Activated naive CD8-positive, alpha-beta T cell treated with anti-CD3 and anti-CD28 coated beads, Interleukin-2, amount 50 U/mL, for 24 hours (primary cell): ENCODE data around the gene SETD7.

Experiments used
- ATAC-seq: fragments of 150-1000 bp; cut with Tn5 transposase; one replicate; pipeline ENCODE4 v1.10.0; 2021
- DNase-seq: peaks from one replicate; pipeline ENCODE4 v3.0.0; 2021
- H3K27ac Mint-ChIP-seq: one replicate; pipeline ENCODE4 v1.8.0; 2021; ENCODE audit warnings: mild to moderate bottlenecking, mixed read lengths
- H3K27me3 Mint-ChIP-seq: one replicate; pipeline ENCODE4 v1.8.0; 2021; ENCODE audit warnings: mixed read lengths
- H3K36me3 Mint-ChIP-seq: one replicate; pipeline ENCODE4 v1.8.0; 2021; ENCODE audit warnings: low read depth, mixed read lengths
- H3K4me1 Mint-ChIP-seq: one replicate; pipeline ENCODE4 v1.8.0; 2021; ENCODE audit warnings: mixed read lengths
- H3K4me3 Mint-ChIP-seq: one replicate; pipeline ENCODE4 v1.8.0; 2021; ENCODE audit warnings: mild to moderate bottlenecking, moderate library complexity, mixed read lengths
- H3K9me3 Mint-ChIP-seq: one replicate; pipeline ENCODE4 v1.8.0; 2021; ENCODE audit warnings: mixed read lengths

SETD7 gene

DNA sequence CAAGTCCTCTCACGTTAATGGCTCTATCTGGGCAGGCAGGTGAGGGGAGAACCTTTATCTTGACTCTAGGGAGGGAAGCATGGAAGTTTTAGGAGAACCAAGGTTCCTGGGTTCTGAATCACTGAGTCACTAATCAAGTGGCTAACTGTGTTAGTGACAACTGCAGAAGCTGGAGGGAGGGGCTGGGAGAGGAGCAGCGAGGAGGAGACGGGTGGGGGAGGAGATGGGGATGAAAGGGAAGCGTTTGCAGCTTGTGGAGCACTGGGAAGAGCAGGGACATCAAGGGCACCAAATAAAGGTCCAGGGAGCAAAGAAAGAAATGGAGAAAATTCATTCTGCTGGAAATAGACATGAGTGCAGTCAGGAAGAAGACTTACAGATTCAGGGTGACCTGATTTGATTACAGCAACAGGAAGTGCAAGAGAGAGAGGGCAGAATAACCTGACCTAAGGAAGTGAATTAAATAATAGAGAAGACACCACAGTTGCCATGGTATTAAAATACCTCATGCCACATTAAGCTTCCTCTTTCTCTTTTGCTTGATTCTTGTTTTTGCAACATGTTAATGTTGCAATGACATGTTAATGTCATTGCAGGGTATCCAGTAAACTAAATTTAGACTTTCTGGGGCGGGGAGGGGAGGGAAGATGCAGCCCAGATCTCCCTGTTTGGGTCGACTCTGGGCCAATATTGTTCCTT is 4.5 kb upstream of the SETD7 start:
- Mint-ChIP-seq H3K27ac (no peak overlapping the region), H3K9me3 (no peaks in the 10 kb centered on the region), H3K36me3 (no peaks in the 10 kb centered on the region), H3K27me3 (peaks cover 19% of the 10 kb centered on the region), H3K4me3 (no peak overlapping the region), H3K4me1 (peaks cover 26% of the 10 kb centered on the region)
- DNase-seq (no peak), ATAC-seq (no peak)

DNA sequence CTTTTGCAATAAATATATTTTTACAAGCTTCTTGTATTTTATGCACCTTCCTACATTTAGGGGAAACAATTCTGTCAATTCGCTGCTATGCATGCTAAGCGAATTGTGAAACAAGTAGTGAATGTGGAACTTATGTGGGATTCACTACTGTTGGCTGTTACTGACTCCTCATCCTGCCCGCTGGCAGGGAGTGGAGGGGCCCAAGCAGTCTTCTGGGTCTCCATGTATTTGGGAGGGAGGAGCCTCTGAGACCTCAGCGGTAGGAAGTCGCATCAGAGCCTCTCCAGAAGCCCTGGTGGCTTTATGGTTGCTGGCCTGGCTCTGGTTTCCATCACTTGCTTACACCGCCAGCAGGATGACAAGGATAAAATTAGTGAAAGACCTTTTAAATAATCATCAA is 3.7 kb upstream of the SETD7 start:
- peaks cover 21% of the 10 kb centered on the region for H3K27me3 Mint-ChIP-seq
- ATAC-seq (no peak), DNase-seq (no peak)
- H3K4me1 Mint-ChIP-seq, result peaks cover 31% of the 10 kb centered on the region
- H3K4me3 Mint-ChIP-seq, result no peak overlapping the region
- peaks cover under 1% of the 10 kb centered on the region for H3K36me3 Mint-ChIP-seq
- no peaks in the 10 kb centered on the region for H3K9me3 Mint-ChIP-seq
- H3K27ac Mint-ChIP-seq, result no peak overlapping the region

DNA sequence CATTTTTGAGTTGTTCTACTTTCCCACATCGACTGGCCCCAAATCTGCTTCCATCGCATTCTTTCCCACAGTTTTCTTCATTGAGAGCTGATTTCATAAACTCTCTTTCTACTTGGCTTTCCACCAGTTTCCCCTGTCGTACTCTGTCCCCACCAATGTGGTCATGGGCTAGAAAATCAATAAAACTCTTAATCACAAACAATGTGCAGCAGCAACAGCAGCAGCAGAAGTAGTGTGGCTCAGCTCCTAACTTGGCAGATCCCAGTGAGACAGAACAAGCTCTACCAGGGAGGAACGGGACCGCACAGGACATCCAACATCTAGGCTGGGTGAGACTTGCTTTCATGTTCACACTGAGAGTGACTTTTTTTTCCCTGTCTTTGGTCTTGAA is 3.1 kb upstream of the SETD7 start:
- H3K27ac Mint-ChIP-seq, result no peak overlapping the region
- ATAC-seq, result no peak
- peaks cover 37% of the 10 kb centered on the region for H3K4me1 Mint-ChIP-seq
- peaks cover 21% of the 10 kb centered on the region for H3K27me3 Mint-ChIP-seq
- peaks cover 3% of the 10 kb centered on the region for H3K36me3 Mint-ChIP-seq
- H3K9me3 Mint-ChIP-seq, result no peaks in the 10 kb centered on the region
- DNase-seq, result no peak
- no peak overlapping the region for H3K4me3 Mint-ChIP-seq

DNA sequence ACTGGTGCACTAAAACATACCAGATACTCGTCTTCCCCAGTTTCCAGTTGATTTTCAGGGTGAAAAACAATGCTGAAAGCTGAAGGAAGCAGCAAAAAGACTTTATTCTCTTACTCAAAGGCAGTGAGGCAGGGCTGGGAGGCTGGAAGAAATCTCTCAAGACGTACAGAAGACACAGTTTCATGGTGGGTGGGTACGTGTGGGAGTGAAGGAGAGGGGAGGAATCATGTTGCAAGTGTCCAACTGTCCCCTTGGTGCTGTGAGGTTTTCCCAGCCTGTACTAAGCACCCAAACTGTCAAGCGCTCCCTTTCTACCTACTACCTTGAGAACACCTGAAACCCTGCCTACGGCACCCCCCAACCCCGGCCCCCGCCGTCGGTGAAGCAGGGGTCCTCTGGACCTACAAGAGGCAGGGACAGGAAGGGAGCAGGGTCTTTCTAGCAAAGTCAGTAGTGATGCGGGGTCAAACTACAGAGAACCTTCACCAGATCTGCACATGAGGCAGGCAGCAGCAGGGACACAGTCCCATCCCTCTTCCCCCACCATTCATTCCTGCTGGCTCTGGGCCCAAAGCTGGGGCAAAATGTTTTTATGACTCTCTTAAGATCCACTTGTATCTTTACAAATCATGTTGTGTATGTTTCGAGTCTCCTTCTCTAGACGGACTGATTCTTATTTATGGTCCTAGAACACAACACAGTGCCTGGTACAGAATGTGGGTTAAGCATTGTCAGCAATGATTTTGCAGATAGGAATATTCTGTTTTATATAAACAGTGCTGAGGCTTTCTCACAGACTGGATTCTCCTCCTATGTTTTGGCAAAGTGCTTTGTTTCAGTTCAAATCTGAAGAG is 2.4 kb upstream of the SETD7 start:
- H3K4me3 Mint-ChIP-seq, result no peak overlapping the region

DNA sequence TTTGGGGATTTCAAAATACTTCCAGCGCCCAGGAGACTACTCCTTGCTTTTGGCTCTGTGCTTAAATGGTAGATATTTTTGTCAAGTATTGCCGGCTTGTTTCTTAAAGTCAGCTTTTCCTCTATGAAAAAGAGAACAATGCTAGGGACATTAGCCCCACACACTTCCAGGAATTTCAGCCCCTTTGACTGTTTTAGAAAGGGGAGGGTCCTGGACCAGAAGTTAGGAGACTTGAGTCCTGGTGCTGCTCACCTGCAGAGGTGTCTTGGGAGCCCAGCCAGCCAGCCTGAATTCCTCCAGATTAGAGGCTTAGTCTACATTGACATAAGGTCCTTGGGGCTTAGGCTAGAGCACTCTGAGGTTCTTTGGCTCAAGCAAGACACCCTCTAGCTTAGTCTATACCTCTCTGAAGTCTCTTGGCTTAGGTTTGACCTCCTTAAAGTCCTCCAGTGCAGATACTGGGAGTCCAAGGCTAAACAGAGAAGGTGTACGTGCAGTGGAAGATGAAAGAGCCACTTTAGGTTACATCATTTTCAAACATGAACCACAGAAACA is 1.6 kb upstream of the SETD7 start:
- Mint-ChIP-seq H3K27me3 (peaks cover 21% of the 10 kb centered on the region), H3K4me1 (peaks cover 41% of the 10 kb centered on the region), H3K27ac (peak overlapping the region; percentile 91), H3K36me3 (peaks cover 3% of the 10 kb centered on the region), H3K9me3 (no peaks in the 10 kb centered on the region), H3K4me3 (peak overlapping the region; percentile 89)
- no peak for DNase-seq
- ATAC-seq, result no peak

More for the DNA sequence above, 2.4 kb upstream of the SETD7 start:
- H3K4me1 Mint-ChIP-seq, result peaks cover 41% of the 10 kb centered on the region
- ATAC-seq (no peak), DNase-seq (no peak)
- H3K27ac Mint-ChIP-seq, result no peak overlapping the region
- peaks cover 21% of the 10 kb centered on the region for H3K27me3 Mint-ChIP-seq
- H3K36me3 Mint-ChIP-seq, result peaks cover 3% of the 10 kb centered on the region
- no peaks in the 10 kb centered on the region for H3K9me3 Mint-ChIP-seq

DNA sequence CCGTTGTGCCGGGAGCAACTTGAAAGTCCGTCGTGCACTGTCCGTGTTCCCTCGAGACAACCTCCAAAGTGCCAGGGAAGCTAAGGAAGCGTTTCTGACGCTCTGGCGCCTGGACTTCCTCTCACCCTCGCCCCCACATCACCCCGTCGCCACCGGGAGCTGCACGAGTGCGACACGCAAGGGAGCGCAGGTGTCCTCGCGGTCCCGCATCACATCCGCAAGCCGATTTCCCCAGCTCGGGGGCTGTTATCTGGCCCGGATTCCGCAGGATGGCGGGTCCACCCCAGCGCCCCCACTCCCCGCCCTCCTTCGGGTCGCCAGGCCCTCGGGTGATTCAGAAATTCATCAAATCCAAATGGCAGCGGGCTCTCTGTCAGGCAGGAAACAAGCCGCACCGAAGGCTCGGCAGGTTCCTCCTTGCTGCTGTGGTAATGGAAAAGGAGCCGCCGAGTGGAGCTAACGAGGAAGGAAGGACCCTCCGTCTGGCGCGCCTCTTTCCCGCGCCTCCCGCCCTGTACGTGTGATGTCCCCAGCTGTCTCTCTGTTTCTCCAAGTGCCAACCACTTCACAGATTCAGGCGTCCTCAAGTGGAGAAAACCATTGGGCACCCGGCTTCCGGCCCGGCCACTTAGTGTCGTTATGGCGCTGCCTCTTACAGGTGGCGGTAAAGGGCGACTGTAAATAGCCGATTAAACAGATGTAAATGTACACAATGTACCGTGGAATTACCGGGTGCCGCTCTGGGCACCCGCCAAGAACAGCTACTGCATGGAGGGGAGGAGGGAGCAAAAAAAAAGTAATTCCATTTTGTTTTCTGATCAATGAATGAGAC is 921 bp upstream of the SETD7 start:
- H3K4me1 Mint-ChIP-seq, result peaks cover 45% of the 10 kb centered on the region
- ATAC-seq (peak; percentile 22), DNase-seq (peak; percentile 63)
- peaks cover 3% of the 10 kb centered on the region for H3K36me3 Mint-ChIP-seq
- H3K4me3 Mint-ChIP-seq, result peak overlapping the region; percentile 89
- H3K27me3 Mint-ChIP-seq, result peaks cover 21% of the 10 kb centered on the region
- peak overlapping the region; percentile 91 for H3K27ac Mint-ChIP-seq
- no peaks in the 10 kb centered on the region for H3K9me3 Mint-ChIP-seq

DNA sequence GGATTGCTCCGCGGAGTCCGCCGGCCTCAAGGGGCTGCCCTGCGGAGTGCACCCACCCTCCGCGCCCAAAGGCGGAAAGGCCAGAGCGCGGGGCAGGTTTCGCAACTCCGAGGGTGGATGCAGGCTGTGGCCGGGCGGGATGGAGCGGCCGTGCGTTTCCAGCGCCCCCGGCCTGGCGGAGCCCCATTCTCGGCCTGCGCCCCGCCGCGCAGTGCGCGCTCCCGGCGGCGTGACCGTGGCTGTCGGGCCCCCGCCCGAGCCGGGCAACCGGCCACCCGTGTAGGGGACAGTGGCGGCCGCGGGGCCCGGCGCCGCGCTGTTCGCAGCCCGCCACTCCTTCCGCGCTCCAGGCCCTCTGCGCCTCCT is 331 bp downstream of the SETD7 start:
- H3K27me3 Mint-ChIP-seq, result peaks cover 21% of the 10 kb centered on the region
- H3K36me3 Mint-ChIP-seq, result peaks cover 3% of the 10 kb centered on the region
- H3K4me3 Mint-ChIP-seq, result peak overlapping the region; percentile 89
- DNase-seq (no peak), ATAC-seq (peak; percentile 7)
- peak overlapping the region; percentile 91 for H3K27ac Mint-ChIP-seq
- peaks cover 44% of the 10 kb centered on the region for H3K4me1 Mint-ChIP-seq
- H3K9me3 Mint-ChIP-seq, result no peaks in the 10 kb centered on the region

DNA sequence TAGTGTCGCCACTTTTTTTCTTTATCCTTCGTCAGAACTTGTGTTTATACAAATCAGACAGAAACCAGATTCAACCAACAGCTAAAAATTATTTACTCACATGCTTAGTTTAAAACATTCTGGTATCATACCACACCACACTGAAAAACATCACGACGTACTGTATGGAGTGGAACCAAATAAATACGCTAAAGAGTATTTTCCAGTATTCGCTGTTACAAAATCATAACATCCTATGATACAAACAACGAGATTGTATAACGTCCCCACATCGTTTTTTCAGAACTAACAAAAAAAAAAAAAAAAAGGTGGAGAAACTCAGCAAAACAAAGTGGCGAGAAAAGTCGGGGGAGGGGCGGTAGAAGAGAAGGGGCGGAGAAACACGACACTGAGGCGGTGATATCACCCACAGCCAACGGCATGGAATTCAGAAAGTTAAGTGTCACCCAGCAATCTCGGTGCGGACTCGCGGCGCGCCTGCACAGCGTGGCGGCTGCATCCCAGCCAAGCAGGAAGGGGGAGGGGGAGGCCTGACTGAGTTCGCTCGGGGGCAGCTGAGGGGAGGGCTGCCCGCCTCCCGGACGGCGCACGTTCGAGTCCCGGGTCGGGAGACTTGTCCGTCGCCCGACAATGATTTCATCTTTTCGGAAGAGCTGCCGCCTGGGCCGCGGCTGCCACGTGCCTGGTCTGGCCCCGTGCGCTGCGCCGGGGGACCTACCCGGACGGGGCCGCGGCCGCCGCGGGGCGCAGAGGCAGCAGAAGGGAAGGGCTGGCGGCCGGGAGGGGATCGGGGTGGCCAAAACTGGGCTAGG is 920 bp downstream of the SETD7 start:
- peak; percentile 68 for ATAC-seq
- peak; percentile 77 for DNase-seq
- Mint-ChIP-seq H3K9me3 (no peaks in the 10 kb centered on the region), H3K4me3 (peak overlapping the region; percentile 89), H3K27ac (peak overlapping the region; percentile 93), H3K4me1 (peaks cover 38% of the 10 kb centered on the region), H3K27me3 (peaks cover 21% of the 10 kb centered on the region), H3K36me3 (peaks cover 3% of the 10 kb centered on the region)

DNA sequence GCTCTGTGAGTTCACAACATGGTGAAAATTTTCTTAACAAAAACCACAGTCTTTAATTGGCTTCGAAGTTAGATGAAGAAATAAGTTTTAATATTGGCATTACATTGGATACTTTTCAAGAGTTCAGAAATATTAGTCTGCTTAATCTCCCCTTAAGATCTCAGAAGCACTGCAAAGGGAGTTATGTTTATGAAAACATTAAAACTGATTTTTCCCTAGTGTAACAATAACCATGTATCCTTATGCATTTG is 1.5 kb downstream of the SETD7 start:
- no peak for ATAC-seq
- Mint-ChIP-seq H3K36me3 (peaks cover 3% of the 10 kb centered on the region), H3K9me3 (no peaks in the 10 kb centered on the region), H3K27ac (peak overlapping the region; percentile 93), H3K4me1 (peaks cover 38% of the 10 kb centered on the region), H3K27me3 (peaks cover 21% of the 10 kb centered on the region), H3K4me3 (peak overlapping the region; percentile 89)
- DNase-seq, result no peak

DNA sequence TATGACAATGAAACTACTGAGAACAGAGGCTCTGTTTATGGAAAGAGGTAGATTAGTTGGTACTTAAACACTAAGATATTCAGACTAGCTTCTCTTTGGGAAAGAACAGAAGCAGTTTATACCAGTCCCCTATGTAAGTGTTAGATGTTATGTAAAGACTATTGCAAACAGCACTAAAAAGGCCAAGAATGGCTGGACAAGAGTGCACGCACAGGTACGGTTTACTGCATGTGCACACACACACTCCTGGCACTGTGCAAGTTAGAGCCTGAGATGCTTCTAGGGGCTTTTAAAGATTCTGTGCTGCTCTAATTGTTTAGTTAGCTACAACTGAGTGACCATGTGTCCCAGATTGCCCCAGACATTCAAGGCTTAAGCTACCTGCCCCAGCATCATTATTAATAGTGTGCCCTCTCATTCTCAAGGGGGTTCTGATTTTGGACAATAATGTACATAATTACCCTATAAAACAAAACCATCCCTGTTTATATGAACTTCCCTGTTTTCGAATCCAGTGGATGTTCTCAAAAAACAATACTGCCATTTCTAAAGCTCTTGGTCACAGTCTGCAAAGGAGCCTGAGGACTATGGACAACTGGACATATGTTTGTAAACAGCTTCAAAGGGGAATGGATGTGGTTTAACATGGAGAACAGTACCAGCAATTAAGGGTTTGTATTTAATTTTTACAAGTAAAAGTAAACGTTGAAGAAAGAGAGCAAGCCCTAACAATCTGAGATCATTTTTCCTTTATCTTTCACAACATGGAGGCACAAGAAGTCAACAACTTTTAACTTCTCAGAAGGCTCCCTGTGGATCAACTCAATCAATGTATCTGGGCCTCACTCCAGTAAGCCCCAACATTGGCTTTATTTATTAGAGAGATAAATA is 2.0 kb downstream of the SETD7 start:
- Mint-ChIP-seq H3K4me1 (peaks cover 38% of the 10 kb centered on the region), H3K27ac (no peak overlapping the region), H3K9me3 (no peaks in the 10 kb centered on the region), H3K4me3 (peak overlapping the region; percentile 89), H3K27me3 (peaks cover 21% of the 10 kb centered on the region), H3K36me3 (peaks cover 3% of the 10 kb centered on the region)
- ATAC-seq (no peak), DNase-seq (no peak)

DNA sequence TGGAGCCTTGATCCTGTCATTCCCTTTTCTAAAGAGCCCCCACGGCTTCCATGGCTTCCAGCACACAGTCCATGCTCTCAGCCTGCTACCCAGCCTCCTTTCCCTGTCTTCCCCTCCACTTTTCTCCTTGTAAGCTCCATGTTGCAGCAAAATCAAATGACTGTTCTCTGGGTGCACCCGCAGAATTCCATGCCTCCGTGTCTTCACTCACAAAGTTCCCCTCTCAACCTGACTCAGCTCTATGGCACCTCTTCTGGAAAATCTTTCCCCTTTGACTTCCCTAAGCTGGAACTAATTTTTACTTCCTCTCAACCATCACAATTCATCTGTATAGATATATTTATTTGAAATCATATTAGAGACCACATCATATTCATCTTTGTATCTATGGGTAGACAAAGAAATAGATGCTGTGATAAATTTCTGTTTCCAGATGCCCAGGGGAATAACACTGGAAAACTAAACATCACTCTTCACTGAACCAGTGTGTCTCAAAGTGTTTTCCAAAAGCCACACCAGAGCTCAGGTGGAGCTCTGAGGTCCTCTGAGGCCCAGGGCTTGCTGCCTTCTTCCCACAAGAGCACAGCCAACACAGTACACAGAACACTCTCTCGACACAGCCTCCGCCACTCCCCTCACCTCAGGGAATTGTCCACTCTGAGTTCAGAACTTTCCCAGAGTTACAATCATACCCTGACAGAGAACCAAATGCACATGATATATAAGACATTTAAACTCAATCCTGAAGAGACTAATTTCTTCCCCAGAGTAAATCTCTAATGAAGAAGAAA is 3.3 kb downstream of the SETD7 start:
- DNase-seq (no peak), ATAC-seq (no peak)
- Mint-ChIP-seq H3K27me3 (peaks cover 12% of the 10 kb centered on the region), H3K4me1 (peaks cover 33% of the 10 kb centered on the region), H3K9me3 (no peaks in the 10 kb centered on the region), H3K27ac (no peak overlapping the region), H3K36me3 (peaks cover 3% of the 10 kb centered on the region), H3K4me3 (no peak overlapping the region)

DNA sequence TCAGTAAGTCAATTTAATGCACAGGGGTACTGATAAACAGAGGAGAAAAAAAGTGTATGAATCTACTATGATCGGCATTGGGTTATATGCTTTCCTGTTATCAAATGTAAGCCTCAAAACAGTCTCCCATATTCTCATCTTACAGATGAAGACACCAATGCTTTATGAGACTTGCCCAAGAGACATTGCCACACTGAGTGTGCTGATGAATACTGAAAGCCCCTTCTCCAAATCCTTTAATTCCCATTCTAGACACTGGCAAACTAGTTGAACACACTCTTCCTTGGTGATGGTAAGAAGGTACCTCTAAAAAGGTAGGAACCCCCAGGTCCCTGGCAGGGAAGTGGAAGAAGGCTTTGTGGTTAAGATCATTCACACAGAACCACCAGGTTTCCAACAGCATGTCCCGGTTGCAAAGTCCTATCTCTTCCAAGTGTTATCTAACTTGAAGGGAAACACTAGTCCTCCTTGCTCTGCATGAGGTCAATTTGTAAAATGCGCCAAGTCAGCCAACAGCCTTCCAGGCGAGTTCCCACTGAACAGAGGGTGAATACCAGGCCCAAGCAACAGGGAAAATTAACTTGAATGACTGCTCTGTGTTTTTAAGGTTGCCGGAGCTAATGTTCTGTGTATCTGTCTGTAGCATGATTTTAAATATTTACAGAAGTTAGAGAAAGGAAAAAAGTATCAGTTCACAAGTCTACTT is 5.1 kb downstream of the SETD7 start:
- ATAC-seq (no peak), DNase-seq (no peak)
- peaks cover 3% of the 10 kb centered on the region for H3K27me3 Mint-ChIP-seq
- H3K9me3 Mint-ChIP-seq, result no peaks in the 10 kb centered on the region
- peaks cover 20% of the 10 kb centered on the region for H3K4me1 Mint-ChIP-seq
- no peak overlapping the region for H3K27ac Mint-ChIP-seq
- peaks cover 7% of the 10 kb centered on the region for H3K36me3 Mint-ChIP-seq
- H3K4me3 Mint-ChIP-seq, result no peak overlapping the region
